ENCODE results near the gene ADAMTS17.

ADAMTS17 gene

DNA sequence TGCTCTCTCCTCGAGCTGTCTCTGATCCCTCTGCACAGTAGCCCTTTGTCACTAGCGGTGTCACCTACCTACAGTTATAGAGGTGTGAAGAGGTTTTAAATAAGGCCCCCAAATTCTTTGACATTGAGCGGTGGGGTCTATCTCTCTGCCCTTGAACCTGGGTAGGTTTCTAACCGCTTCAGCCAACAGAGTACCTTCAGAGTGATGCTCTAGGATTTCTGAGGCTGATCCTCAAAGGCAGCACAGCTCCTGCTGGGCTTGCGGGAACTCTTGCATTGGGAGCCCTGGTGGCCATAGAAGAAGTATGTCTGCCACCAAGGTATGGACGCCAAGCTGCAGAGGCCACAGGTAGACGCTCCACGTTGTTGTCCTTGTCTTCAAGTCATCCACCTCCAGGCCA, 35.7 kb downstream of the ADAMTS17 start:
- no peak overlapping the region for H3K4me3 ChIP-seq (replicated peaks; ENCODE audit: low read depth, low read length)
- DNase-seq (ENCODE audit: low read depth) = no peak
- TF ChIP-seq, protein P1, sequence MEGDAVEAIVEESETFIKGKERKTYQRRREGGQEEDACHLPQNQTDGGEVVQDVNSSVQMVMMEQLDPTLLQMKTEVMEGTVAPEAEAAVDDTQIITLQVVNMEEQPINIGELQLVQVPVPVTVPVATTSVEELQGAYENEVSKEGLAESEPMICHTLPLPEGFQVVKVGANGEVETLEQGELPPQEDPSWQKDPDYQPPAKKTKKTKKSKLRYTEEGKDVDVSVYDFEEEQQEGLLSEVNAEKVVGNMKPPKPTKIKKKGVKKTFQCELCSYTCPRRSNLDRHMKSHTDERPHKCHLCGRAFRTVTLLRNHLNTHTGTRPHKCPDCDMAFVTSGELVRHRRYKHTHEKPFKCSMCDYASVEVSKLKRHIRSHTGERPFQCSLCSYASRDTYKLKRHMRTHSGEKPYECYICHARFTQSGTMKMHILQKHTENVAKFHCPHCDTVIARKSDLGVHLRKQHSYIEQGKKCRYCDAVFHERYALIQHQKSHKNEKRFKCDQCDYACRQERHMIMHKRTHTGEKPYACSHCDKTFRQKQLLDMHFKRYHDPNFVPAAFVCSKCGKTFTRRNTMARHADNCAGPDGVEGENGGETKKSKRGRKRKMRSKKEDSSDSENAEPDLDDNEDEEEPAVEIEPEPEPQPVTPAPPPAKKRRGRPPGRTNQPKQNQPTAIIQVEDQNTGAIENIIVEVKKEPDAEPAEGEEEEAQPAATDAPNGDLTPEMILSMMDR (IDR thresholded peaks at IDR 0.05; ENCODE audit: low read length, missing control alignments) = no peak

DNA sequence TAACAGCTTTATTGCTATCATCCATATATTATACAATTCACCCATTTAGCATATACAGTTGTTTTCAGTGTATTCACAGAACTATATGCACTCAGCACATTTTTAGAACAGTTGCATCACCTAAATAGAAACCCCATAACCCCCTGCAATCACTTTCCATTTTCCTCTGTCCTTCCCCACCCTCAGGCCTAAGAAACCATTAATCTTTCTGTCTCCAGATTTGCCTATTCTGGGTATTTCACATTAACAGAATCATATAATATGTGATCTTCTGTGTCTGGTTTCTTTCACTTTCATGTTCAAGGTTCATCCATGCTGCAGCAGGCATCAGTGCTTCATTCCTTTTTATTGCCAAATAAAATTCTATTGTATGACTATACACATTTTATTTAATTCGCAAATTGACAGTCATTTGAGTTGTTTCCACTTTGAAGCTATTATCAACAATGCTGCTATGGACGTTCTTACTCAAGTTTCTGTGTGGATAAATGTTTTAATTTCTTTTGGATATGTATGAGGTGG, 39.8 kb downstream of the ADAMTS17 start:
- no peak overlapping the region for H3K4me3 ChIP-seq (replicated peaks; ENCODE audit: low read depth, low read length)
- no peak for DNase-seq (ENCODE audit: low read depth)
- TF ChIP-seq, protein P1 (IDR thresholded peaks at IDR 0.05; ENCODE audit: low read length, missing control alignments) = no peak

DNA sequence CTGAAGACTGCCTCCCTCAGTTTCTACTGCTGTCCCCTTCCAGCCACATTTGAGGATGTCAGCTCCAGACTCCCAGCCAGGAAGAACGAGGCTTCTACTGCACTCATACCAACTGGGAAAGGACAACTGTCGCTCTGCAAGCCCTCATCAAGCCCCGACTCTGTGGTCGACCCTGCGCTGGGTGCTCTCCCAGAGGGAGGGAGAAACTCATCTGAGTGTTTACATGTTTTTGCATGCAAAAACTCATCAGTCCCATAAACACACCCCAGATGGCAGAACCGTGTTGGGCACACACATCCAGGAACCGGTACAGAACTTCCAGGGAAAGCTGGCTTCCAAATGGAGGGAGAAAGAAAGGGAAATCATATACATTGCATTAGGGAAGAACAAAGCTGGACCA, 43.5 kb downstream of the ADAMTS17 start:
- DNase-seq (ENCODE audit: low read depth) = no peak
- H3K4me3 ChIP-seq (replicated peaks; ENCODE audit: low read depth, low read length) = no peak overlapping the region
- TF ChIP-seq, protein P1 (IDR thresholded peaks at IDR 0.05; ENCODE audit: low read length, missing control alignments) = no peak

DNA sequence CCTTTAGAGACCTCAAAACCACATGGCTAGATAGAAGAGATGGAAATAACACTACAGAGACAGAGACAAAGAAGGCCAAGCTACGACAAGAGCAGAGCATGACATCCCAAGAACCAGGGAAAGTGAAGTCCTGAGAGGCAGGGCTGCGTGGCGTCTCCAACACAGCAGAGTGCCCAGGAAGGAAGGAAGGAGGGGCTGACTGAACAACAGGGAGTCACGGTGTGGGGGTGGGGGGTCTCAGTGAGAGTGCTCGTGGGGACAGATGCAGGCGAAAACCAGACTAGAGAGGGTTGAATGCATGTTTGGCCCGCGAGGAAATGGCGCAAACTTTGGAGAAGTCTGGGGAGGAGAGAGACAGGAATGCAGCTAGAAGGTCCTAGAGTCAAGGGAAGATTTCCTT, 44.0 kb downstream of the ADAMTS17 start:
- DNase-seq (ENCODE audit: low read depth) = no peak
- H3K4me3 ChIP-seq (replicated peaks; ENCODE audit: low read depth, low read length) = no peak overlapping the region
- TF ChIP-seq, protein P1 (IDR thresholded peaks at IDR 0.05; ENCODE audit: low read length, missing control alignments) = no peak

DNA sequence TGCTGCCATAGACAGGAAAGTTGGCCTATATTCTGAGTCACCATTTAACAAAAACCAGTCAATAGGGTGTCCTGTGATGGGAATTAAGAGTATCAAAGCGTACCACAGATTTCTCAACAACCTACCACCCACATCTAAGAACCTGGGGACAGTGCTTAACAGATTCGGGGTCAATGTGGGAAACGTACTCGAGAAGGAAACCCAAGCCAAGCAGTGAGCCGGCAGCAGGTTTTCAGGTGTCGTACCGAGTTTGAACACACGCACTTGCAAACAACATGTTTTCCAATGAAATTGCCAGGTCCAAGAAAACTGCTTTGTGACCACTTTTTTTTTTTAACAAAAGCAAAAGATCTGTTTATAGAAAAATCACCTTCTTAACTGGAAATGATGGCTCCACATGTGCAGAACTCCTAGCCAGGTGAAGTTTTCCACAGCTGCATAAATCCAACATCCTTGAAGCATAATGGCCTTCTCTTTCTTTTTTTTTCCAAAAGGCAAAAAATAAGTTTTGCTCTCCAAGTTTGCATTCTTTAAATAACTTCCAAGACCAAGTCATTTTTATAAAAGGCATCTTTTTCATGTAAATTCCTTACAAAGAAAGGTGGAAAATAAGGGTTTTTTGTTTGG, 45.7 kb downstream of the ADAMTS17 start:
- TF ChIP-seq, protein P1 (IDR thresholded peaks at IDR 0.05; ENCODE audit: low read length, missing control alignments) = no peak
- DNase-seq (ENCODE audit: low read depth) = no peak
- H3K4me3 ChIP-seq (replicated peaks; ENCODE audit: low read depth, low read length) = no peak overlapping the region

DNA sequence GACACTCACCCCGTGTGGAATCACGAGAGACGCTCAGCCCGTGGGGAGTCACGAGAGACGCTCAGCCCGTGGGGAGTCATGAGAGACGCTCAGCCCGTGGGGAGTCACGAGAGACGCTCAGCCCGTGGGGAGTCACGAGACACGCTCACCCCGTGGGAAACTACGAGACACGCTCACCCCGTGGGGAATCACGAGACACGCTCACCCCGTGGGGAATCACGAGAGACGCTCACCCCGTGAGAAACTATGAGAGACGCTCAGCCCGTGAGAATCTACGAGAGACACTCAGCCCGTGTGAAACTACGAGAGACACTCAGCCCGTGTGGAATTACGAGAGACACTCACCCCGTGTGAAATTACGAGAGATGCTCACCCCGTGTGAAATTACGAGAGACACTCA, 49.8 kb downstream of the ADAMTS17 start:
- no peak for DNase-seq (ENCODE audit: low read depth)
- H3K4me3 ChIP-seq (replicated peaks; ENCODE audit: low read depth, low read length) = no peak overlapping the region
- TF ChIP-seq, protein P1 (IDR thresholded peaks at IDR 0.05; ENCODE audit: low read length, missing control alignments) = no peak

DNA sequence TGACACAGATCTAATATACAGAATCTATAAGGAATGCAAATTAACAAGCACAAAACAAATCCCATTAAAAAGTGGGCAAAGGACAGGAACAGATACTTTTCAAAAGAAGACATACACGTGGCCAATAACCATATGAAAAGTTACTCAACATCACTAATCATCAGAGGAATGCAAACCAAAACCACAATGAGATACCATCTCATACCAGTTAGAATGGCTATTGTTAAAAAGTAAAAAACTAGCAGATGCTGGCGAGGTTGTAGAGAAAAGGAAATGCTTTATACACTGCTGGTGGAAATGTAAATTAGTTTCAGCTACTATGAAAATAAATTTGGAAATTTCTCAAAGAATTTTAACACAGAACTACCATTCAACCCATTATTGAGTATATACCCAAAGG, 50.7 kb downstream of the ADAMTS17 start:
- TF ChIP-seq, protein P1 (IDR thresholded peaks at IDR 0.05; ENCODE audit: low read length, missing control alignments) = no peak
- peak; percentile 83 for DNase-seq (ENCODE audit: low read depth)
- H3K4me3 ChIP-seq (replicated peaks; ENCODE audit: low read depth, low read length) = no peak overlapping the region
